LNCaP clone FGC (cell line): ENCODE measurements around the gene NRXN2.

Source experiments
- DNase-seq: peaks from one replicate; pipeline ENCODE4 v3.0.0-alpha.2; 2011; ENCODE audit warnings: low read depth
- H3K4me3 ChIP-seq: 2 replicates; pipeline ENCODE4 v1.5.1; 2011; ENCODE audit warnings: mild to moderate bottlenecking, low read depth, low read length, control low read depth
- CTCF ChIP-seq: IDR thresholded peaks from 2 replicates; pipeline ENCODE4 v1.5.1; 2012; ENCODE audit warnings: mild to moderate bottlenecking; ENCODE audit not compliant: control insufficient read depth, insufficient read depth; ENCODE audit errors: extremely low read depth

Gene NRXN2

GRCh38 chr11:64629103-64629502, 93.9 kb downstream of the NRXN2 start:
- no peak for DNase-seq
- no peak for TF ChIP-seq CTCF
- H3K4me3 ChIP-seq, result no peak overlapping the region

DNA sequence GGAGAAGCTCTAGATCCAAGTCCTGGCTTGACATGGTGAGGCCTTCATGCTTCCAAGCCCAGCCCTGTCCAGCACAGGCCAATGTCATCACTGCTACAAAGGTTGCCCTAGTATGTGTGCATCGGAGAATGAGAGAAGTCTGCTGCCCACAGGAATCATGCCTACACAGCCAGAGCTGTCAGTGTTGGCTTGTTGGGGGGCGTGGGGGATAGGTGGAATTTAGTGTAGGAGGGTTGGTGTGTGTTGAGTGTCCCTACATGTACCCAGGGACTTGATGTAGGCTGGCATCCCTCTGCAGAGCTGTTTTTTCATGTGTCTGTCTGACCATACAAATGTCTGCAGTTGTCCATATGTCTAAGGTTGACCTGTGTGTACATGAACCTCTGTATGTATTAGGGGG, 94.4 kb downstream of the NRXN2 start:
- no peak for DNase-seq
- H3K4me3 ChIP-seq, result no peak overlapping the region
- TF ChIP-seq CTCF, result no peak

DNA sequence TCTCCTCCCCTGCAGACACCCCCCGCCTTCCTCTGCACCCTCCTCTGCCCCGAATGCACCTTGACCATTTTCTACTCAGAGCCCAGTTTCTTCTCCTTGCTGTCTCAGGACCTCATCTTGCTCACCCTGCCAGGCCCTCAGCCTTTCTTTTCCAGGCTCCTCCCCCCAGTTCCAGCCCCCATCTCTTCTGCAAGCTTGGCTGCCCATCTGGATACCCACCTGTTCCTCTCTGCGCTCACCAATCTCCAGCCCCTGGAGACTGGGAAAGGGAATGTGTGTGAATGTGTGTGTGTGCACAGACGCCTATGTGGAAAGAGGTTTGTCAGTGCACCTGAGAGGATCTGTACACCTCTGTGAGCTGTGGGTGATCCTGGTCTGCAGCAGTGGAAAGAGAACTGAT, 95.6 kb downstream of the NRXN2 start:
- no peak overlapping the region for H3K4me3 ChIP-seq
- TF ChIP-seq CTCF, result no peak
- DNase-seq, result no peak

DNA sequence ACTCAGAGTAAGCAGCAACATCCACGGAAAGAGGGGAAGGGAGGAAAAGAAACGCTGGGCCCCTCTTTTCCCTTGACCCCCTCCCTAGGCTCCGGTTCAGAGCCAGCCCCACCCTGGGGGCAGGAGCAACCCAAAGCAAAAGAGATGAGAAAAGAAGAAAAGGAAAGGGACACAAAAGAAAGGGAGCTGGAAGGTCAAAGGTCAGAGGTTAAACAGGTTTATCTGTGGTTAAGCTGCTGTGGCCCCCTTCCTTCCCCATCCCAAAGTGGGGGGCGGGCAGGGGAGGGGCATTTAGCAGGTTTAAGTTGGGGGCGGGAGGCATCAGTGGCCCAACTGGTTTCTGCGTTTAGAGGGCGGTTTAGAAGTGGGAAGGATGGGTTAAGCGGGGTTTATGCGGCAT, 96.4 kb downstream of the NRXN2 start:
- H3K4me3 ChIP-seq, result no peak overlapping the region
- no peak for TF ChIP-seq CTCF
- no peak for DNase-seq

GRCh38 chr11:64624883-64625481, 98.0 kb downstream of the NRXN2 start:
- no peak for TF ChIP-seq CTCF
- no peak overlapping the region for H3K4me3 ChIP-seq
- DNase-seq, result no peak

DNA sequence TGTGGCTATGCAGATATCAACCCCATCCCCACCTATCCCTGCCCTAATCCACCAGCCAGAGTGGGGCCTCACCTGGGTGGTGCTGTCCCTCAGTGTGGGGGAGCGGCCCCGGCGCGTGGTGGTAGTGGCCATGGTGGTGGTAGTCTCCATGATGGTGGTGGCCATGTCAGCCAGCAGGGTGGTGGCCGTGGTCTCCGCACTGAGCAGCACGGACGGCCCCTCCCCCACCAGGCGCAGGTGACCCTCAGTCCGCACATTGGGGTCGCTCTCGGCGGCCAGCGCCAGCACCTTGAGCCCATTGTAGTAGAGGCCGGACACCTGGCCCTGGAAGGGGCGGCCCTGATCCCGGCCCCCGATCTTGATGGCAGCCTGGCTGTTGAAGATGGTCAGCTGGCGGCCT, 100.3 kb downstream of the NRXN2 start:
- H3K4me3 ChIP-seq, result no peak overlapping the region
- no peak for TF ChIP-seq CTCF
- DNase-seq, result no peak

DNA sequence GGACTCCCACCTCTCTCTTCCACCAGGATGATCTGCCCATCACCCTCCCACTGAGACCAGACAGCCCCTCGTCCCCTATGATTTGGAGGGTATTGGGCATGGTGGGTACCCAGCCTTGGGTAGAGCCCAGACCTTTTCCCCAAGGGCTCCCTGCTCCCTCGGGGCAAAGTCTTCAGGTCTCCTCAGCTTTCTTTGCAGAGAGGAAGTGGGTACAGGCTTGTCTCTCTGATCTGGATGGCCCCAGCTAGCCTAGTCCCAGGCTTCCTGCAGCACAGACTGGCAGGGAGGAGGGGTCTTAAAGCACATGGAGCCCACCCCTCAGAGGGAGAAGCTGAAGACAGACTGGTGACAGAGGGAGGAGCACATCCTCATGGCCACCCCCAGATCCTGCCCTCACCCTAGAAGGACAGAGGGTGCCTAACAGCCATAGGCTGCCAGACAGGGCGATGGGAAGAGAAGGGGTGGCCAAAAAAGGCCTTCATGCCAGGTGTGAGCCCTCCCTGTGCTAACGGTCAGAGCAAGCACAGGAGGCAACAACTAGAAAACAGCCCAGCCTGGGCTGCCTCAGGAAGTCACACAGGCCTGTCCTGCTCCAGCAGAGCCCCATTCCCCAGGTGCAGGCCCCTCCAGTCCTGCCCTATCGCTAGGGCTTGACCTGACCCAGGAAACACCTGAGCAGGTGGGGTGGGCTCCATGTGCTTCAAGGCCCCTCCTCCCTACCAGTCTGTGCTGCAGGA, 101.5 kb downstream of the NRXN2 start:
- DNase-seq, result no peak
- H3K4me3 ChIP-seq, result no peak overlapping the region
- TF ChIP-seq CTCF, result no peak
